Measurements from ENCODE around the gene FADS2. TPM values are rescaled to one million over a fixed set of nuclear protein-coding genes. Genes with fewer than 3 reads are reported as not detected.

The FADS2 gene
- total RNA-seq, 4 donors from 2014 or later, result 2.2 to 13.7 (median 6.8) TPM

DNA sequence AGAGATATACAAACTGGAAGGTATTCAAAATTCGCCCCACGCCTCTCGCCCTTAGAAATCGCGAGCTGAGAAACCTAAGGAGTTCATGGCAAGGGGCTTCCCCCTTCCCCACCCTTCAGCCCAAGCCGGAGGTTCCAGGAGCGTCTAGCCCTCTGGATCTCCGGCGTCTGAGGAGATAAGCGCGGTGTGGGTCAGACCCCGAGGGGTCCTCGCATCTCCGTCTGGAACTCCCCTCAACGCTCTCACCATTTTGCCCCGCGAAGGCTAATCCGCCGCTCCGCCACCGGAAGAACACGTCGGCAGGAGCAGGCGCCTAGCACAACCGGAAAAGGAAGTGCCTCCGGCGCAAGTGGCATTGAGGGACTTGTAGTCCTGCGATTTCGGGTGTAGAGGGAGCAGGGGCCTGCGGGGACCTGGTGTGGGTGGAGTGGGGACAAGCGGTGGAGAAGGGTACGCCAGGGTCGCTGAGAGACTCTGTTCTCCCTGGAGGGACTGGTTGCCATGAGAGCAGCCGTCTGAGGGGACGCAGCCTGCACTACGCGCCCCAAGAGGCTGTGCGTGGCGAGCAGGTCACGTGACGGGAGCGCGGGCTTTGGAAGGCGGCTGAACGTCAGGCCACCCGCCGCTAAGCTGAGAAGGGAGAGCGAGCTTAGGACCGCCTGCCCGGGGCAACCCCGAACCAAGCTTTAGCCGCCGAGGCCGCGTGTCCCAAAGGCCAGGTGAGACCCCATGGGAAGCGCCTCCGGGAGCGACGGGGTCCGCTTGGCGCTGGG lies 35.6 kb upstream of the FADS2 start, which contains the start of the genes FEN1 and TMEM258:
Gene FEN1 (plus strand): TSS at position 602 of the 773 bp plus-strand sequence. CDS start 2,451 bp downstream, outside the sequence.
Gene TMEM258 (minus strand): TSS at position 290 of the 773 bp plus-strand sequence. CDS start 41 bp downstream, at position 249.
- Histone ChIP-seq H3K36me3 (peaks cover 0 to 42% (median 24%) of the 10 kb centered on the region in 3 donors), H3K27me3 (no peaks in the 10 kb centered on the region), H3K4me3 (peak within 1 kb of the TSS; percentile 49 to 89 (median 76)), H3K27ac (peak within 1 kb of the TSS; percentile 89 to 99 (median 95)), H3K9me3 (no peaks in the 10 kb centered on the region), H3K4me1 (peaks cover 12 to 44% (median 20%) of the 10 kb centered on the region in 3 donors)
- peak; percentile 62 for DNase-seq
- intact Hi-C loops (cut with DNase I), result loop anchor here (10.0 kb wide), 1 partner anchor 312 kb away; no protein-coding TSS in a partner anchor
- TF ChIP-seq, protein P1, sequence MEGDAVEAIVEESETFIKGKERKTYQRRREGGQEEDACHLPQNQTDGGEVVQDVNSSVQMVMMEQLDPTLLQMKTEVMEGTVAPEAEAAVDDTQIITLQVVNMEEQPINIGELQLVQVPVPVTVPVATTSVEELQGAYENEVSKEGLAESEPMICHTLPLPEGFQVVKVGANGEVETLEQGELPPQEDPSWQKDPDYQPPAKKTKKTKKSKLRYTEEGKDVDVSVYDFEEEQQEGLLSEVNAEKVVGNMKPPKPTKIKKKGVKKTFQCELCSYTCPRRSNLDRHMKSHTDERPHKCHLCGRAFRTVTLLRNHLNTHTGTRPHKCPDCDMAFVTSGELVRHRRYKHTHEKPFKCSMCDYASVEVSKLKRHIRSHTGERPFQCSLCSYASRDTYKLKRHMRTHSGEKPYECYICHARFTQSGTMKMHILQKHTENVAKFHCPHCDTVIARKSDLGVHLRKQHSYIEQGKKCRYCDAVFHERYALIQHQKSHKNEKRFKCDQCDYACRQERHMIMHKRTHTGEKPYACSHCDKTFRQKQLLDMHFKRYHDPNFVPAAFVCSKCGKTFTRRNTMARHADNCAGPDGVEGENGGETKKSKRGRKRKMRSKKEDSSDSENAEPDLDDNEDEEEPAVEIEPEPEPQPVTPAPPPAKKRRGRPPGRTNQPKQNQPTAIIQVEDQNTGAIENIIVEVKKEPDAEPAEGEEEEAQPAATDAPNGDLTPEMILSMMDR (IDR thresholded peaks at IDR 0.05), result peak in 3 of 6 experiments; percentile 3 to 29 (median 27)
- TF ChIP-seq POLR2A (IDR thresholded peaks at IDR 0.05), result peak in 2 of 4 donors; percentile 36 to 69
- 0% methylated on average over 22 to 37 of the region's 61 CpGs for WGBS, 2 donors

DNA sequence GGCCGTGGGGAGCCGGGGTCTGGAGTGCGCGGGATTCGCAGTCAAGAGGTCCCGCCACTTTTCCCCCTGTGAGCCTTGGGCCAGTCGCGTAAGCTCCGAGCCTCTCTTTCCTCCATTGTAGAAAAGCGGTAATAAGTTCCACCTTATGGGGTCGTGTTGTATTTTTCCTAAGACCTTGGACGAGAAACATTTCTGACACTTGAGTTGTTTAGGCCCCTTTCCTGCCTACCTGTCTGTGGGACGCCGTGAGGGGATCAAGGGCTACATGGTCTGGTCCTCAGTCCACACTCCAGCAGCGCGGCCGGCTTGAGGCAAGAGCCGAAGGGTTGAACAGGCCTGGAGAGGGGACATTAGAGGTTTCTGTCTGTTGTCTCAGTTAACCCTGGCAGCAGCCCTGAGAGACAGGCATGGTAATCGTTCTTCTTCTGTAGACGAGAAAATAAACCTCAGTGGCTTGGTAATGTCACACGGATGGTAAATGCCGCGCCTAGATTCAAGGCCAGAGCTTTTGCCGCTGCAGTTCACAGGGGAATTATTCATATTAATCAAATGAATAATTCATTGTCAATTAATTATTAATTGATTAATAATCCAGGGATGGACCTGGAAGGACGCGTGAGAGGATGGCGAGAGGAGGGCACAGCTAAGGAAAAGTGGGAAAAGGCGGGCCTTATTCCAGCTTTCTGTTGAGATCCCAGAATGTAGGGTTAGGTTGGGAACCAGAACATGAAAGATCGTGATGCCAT lies 34.8 kb upstream of the FADS2 start:
- H3K4me1 ChIP-seq, result peaks cover 12 to 48% (median 20%) of the 10 kb centered on the region in 3 donors
- no peaks in the 10 kb centered on the region for H3K27me3 ChIP-seq
- intact Hi-C loops (cut with DNase I), result loop anchor here (10.0 kb wide), 1 partner anchor 312 kb away; no protein-coding TSS in a partner anchor
- no peak for DNase-seq
- H3K27ac ChIP-seq, result peak overlapping the region; percentile 89 to 99 (median 95)
- H3K4me3 ChIP-seq, result peak overlapping the region; percentile 49 to 89 (median 76)
- H3K36me3 ChIP-seq, result peaks cover 0 to 35% (median 17%) of the 10 kb centered on the region in 3 donors
- TF ChIP-seq, protein P1 (IDR thresholded peaks at IDR 0.05), result no peak
- TF ChIP-seq POLR2A (IDR thresholded peaks at IDR 0.05), result no peak
- H3K9me3 ChIP-seq, result no peaks in the 10 kb centered on the region
- WGBS, 2 donors, result 1 to 6% methylated on average over 20 to 25 of the region's 29 CpGs

DNA sequence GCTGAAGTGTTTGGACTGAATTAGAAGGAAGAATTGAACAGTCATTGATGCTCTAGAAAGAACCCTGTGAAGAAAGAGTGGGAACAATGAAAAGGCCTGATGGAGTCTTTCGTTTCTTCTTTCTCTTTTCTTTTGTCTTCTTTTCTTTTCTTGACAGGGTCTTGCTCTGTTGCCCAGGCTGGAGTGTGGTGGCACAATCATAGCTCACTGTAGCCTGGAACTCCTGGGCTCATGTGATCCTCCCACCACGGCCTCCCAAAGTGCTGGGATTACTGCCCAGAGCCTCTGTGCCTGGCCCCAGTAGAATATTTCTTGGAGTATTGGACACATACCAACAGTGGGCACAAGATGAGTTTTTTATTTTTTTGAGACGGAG lies 34.3 kb upstream of the FADS2 start:
- no peak overlapping the region for H3K27ac ChIP-seq
- peaks cover 12 to 43% (median 20%) of the 10 kb centered on the region in 3 donors for H3K4me1 ChIP-seq
- peaks cover 0 to 29% (median 13%) of the 10 kb centered on the region in 3 donors for H3K36me3 ChIP-seq
- no peaks in the 10 kb centered on the region for H3K27me3 ChIP-seq
- no peaks in the 10 kb centered on the region for H3K9me3 ChIP-seq
- no peak for DNase-seq
- 32 to 42% methylated on average over 3 of the region's 3 CpGs for WGBS, 2 donors
- peak overlapping the region in 3 of 4 donors; percentile 76 to 89 (median 76) for H3K4me3 ChIP-seq
- intact Hi-C loops (cut with DNase I), result loop anchor here (10.0 kb wide), 1 partner anchor 311 kb away; no protein-coding TSS in a partner anchor
- TF ChIP-seq POLR2A (IDR thresholded peaks at IDR 0.05), result no peak
- TF ChIP-seq, protein P1 (IDR thresholded peaks at IDR 0.05), result no peak

DNA sequence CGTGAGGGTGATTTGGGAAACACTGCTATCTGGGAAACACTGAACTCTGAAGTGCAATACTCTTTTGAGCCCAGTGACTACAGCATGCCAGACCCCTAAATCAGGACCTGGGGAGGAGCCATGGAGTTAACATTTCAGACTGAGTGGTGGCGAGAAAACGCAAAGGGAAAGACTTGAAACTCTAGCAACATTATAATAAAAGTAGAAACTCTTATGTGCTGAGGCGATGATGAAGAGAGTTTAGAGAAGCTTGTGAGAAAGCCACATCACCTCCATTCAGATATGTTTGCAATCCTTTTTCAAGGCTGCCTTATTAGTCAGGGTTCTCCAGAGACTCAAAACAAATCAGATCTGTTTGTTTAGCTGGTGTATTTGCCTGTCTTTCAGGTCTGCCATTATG lies 33.5 kb upstream of the FADS2 start:
- no peaks in the 10 kb centered on the region for H3K9me3 ChIP-seq
- TF ChIP-seq, protein P1 (IDR thresholded peaks at IDR 0.05), result no peak
- no peak for TF ChIP-seq POLR2A (IDR thresholded peaks at IDR 0.05)
- WGBS, 2 donors, result 87 to 88% methylated on average over 4 of the region's 4 CpGs
- H3K36me3 ChIP-seq, result peaks cover 0 to 21% (median 8%) of the 10 kb centered on the region in 3 donors
- no peaks in the 10 kb centered on the region for H3K27me3 ChIP-seq
- H3K4me1 ChIP-seq, result peaks cover 12 to 38% (median 20%) of the 10 kb centered on the region in 3 donors
- intact Hi-C loops (cut with DNase I), result loop anchor here (10.0 kb wide), 1 partner anchor 310 kb away; no protein-coding TSS in a partner anchor
- no peak for DNase-seq
- no peak overlapping the region for H3K27ac ChIP-seq
- H3K4me3 ChIP-seq, result no peak overlapping the region
